Measurements from ENCODE around the gene SLC22A1.
"Not testable (repeated sequence)": the region's sequence is repeated elsewhere in the genome, so short reads cannot be mapped to it uniquely, and the experiment has no call there.

SLC22A1 gene

GRCh38 chr6:160124605-160125004 is 3.0 kb downstream of the SLC22A1 start:
- no peak for TF ChIP-seq CTCF (IDR thresholded peaks at IDR 0.05)
- peaks cover 11% of the 10 kb centered on the region for H3K27me3 ChIP-seq
- no peaks in the 10 kb centered on the region for H3K4me1 ChIP-seq (ENCODE audit: control insufficient read depth in 1 of 2, insufficient read depth in 1 of 2, low read depth in 1 of 2, low read length in 1 of 2)
- H3K27ac ChIP-seq: no peak overlapping the region
- no peak overlapping the region for H3K4me3 ChIP-seq (ENCODE audit: low read depth in 1 of 2, low read length in 1 of 2)
- no peaks in the 10 kb centered on the region for H3K9me3 ChIP-seq
- peaks cover 6% of the 10 kb centered on the region for H3K36me3 ChIP-seq

GRCh38 chr6:160125105-160125504 is 3.5 kb downstream of the SLC22A1 start:
- H3K27me3 ChIP-seq: peaks cover 11% of the 10 kb centered on the region
- not testable (repeated sequence) for H3K36me3 ChIP-seq; H3K4me3 ChIP-seq (ENCODE audit: low read depth in 1 of 2, low read length in 1 of 2); H3K4me1 ChIP-seq (ENCODE audit: control insufficient read depth in 1 of 2, insufficient read depth in 1 of 2, low read depth in 1 of 2, low read length in 1 of 2); H3K27ac ChIP-seq; H3K9me3 ChIP-seq

- TF ChIP-seq CTCF (IDR thresholded peaks at IDR 0.05): no peak
- Histone ChIP-seq H3K27me3 (peaks cover 11% of the 10 kb centered on the region), H3K9me3 (no peaks in the 10 kb centered on the region), H3K4me1 (ENCODE audit: control insufficient read depth in 1 of 2, insufficient read depth in 1 of 2, low read depth in 1 of 2, low read length in 1 of 2) (no peaks in the 10 kb centered on the region), H3K36me3 (no peaks in the 10 kb centered on the region), H3K4me3 (ENCODE audit: low read depth in 1 of 2, low read length in 1 of 2) (no peak overlapping the region), H3K27ac (no peak overlapping the region)
These were observed 5.9 kb downstream of the SLC22A1 start for GRCh38 chr6:160127270-160128124.

GRCh38 chr6:160128125-160128683 is 6.6 kb downstream of the SLC22A1 start:
- H3K9me3 ChIP-seq: no peaks in the 10 kb centered on the region
- H3K4me1 ChIP-seq (ENCODE audit: control insufficient read depth in 1 of 2, insufficient read depth in 1 of 2, low read depth in 1 of 2, low read length in 1 of 2): no peaks in the 10 kb centered on the region
- no peak for TF ChIP-seq CTCF (IDR thresholded peaks at IDR 0.05)
- no peak overlapping the region for H3K27ac ChIP-seq
- H3K4me3 ChIP-seq (ENCODE audit: low read depth in 1 of 2, low read length in 1 of 2): no peak overlapping the region
- H3K36me3 ChIP-seq: no peaks in the 10 kb centered on the region
- peaks cover 16% of the 10 kb centered on the region for H3K27me3 ChIP-seq

- no peak for TF ChIP-seq CTCF (IDR thresholded peaks at IDR 0.05)
- Histone ChIP-seq H3K27ac (no peak overlapping the region), H3K36me3 (no peaks in the 10 kb centered on the region), H3K27me3 (peaks cover 24% of the 10 kb centered on the region), H3K4me3 (ENCODE audit: low read depth in 1 of 2, low read length in 1 of 2) (no peak overlapping the region), H3K4me1 (ENCODE audit: control insufficient read depth in 1 of 2, insufficient read depth in 1 of 2, low read depth in 1 of 2, low read length in 1 of 2) (no peaks in the 10 kb centered on the region), H3K9me3 (no peaks in the 10 kb centered on the region)
These were observed 7.4 kb downstream of the SLC22A1 start for GRCh38 chr6:160128879-160129516.

Data from neutrophil (primary cell).